Measurements from ENCODE around the gene GIPC3.

GIPC3 gene

GRCh38 chr19:3638208-3639193 is 53.2 kb downstream of the GIPC3 start:
- no peak for DNase-seq (ENCODE audit: low spot score)

GRCh38 chr19:3639479-3639878 is 54.2 kb downstream of the GIPC3 start:
- no peak for DNase-seq (ENCODE audit: low spot score)

- DNase-seq (ENCODE audit: low spot score) = no peak
Observed at GRCh38 chr19:3641515-3642269, 56.4 kb downstream of the GIPC3 start.

DNA sequence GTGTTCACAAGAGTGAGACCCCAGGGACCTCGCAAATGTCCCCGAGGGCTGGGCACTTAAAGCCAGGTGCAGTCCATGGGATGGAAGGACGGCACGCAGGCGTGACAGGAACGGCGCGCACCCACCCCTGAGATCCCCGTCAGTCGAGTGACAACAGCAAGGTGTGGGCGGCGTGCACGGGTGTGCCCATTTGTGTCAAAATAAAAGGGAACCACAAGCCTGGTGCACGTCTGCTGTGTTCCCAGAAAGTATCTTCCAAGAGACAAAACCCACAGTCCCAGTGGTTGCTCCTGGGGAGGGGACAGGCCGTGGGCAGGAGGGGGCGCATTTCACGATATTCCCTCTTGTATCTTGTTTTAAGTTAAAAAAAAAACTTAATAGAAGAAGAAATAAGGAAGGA is 57.0 kb downstream of the GIPC3 start:
- DNase-seq (ENCODE audit: low spot score) = no peak

Data from GM03348 (cell line).